Endothelial cell of umbilical vein (primary cell): ENCODE measurements around the gene ZFYVE21.

Source experiments
- EZH2 ChIP-seq: IDR thresholded peaks from 2 replicates; pipeline ENCODE4 v1.6.1; 2012; ENCODE audit warnings: borderline replicate concordance, low read depth, mild to moderate bottlenecking, moderate library complexity, low read length, inconsistent platforms; ENCODE audit not compliant: severe bottlenecking
- JUN ChIP-seq: IDR thresholded peaks from 2 replicates; pipeline ENCODE4 v1.6.1; 2011; ENCODE audit warnings: borderline replicate concordance, low read depth; ENCODE audit not compliant: insufficient read length, insufficient read depth
- POLR2A ChIP-seq: IDR thresholded peaks from 2 replicates; pipeline ENCODE4 v1.6.1; 2012; ENCODE audit warnings: low read depth, mild to moderate bottlenecking, control low read depth, low read length
- TF ChIP-seq, protein P1 (sequence below): IDR thresholded peaks from 2 replicates; pipeline ENCODE4 v1.6.1; 2011; ENCODE audit not compliant: insufficient read depth, insufficient read length
- TF ChIP-seq, protein P2 (sequence below), 2 donors: IDR thresholded peaks; 1 replicate in 1 of 2; 2 replicates in 1 of 2; pipeline ENCODE4 v1.5.1; 2011; ENCODE audit warnings: low read length in 2 of 2, mild to moderate bottlenecking in 2 of 2, moderate library complexity in 2 of 2, control low read depth in 1 of 2, inconsistent platforms in 1 of 2, low read depth in 1 of 2; ENCODE audit not compliant: insufficient read depth in 1 of 2; ENCODE audit errors: extremely low read depth in 1 of 2

DNA sequence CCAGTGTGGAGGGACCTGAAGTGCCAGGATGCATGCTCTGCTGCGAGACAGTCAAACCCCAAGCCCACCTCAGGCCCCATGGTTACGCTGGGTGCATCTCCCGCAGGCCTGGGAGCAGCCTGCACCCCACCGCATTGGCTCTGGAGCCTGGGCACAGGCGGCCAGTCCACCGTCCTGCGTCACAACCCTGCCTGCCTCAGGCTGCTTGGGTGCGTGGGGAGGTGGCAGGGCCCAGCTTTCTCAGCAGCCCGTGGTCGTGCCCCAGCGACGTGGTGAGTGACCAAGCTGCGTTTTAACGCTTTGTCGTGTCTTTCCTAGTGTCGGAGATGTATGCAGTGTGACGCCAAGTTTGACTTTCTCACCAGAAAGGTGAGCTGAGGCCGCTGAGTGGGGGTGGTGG lies 10.9 kb downstream of the ZFYVE21 start:
- TF ChIP-seq JUN (no peak), EZH2 (no peak), POLR2A (no peak)
- TF ChIP-seq, protein P1, sequence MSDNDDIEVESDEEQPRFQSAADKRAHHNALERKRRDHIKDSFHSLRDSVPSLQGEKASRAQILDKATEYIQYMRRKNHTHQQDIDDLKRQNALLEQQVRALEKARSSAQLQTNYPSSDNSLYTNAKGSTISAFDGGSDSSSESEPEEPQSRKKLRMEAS: no peak
- TF ChIP-seq, protein P2, sequence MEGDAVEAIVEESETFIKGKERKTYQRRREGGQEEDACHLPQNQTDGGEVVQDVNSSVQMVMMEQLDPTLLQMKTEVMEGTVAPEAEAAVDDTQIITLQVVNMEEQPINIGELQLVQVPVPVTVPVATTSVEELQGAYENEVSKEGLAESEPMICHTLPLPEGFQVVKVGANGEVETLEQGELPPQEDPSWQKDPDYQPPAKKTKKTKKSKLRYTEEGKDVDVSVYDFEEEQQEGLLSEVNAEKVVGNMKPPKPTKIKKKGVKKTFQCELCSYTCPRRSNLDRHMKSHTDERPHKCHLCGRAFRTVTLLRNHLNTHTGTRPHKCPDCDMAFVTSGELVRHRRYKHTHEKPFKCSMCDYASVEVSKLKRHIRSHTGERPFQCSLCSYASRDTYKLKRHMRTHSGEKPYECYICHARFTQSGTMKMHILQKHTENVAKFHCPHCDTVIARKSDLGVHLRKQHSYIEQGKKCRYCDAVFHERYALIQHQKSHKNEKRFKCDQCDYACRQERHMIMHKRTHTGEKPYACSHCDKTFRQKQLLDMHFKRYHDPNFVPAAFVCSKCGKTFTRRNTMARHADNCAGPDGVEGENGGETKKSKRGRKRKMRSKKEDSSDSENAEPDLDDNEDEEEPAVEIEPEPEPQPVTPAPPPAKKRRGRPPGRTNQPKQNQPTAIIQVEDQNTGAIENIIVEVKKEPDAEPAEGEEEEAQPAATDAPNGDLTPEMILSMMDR (IDR thresholded peaks at IDR 0.05; ENCODE audit: extremely low read depth in 1 of 2, insufficient read depth in 1 of 2, low read depth in 1 of 2, low read length in 2 of 2): no peak
